Fibroblast of mammary gland (primary cell): ENCODE results near the gene EXOC4.

Experiments used
- DNase-seq: peaks from one replicate; pipeline ENCODE4 v3.0.0-alpha.2; 2010; ENCODE audit warnings: low read depth
- H3K4me3 ChIP-seq: 2 replicates; pipeline ENCODE4 v1.5.1; 2011; ENCODE audit warnings: low read depth, mild to moderate bottlenecking, low read length, moderate library complexity; ENCODE audit not compliant: control insufficient read depth
- CTCF ChIP-seq: conservative IDR thresholded peaks from 2 replicates; pipeline ENCODE4 v1.5.1; 2011; ENCODE audit warnings: low read depth, low read length, inconsistent platforms; ENCODE audit not compliant: control insufficient read depth, insufficient read depth

The EXOC4 gene

GRCh38 chr7:133509822-133510221, 256.9 kb downstream of the EXOC4 start:
- no peak for TF ChIP-seq CTCF
- H3K4me3 ChIP-seq, result no peak overlapping the region
- DNase-seq, result no peak

GRCh38 chr7:133510326-133511055, 257.6 kb downstream of the EXOC4 start:
- TF ChIP-seq CTCF, result no peak
- DNase-seq, result peak; percentile 64
- no peak overlapping the region for H3K4me3 ChIP-seq

GRCh38 chr7:133511252-133511651, 258.4 kb downstream of the EXOC4 start:
- DNase-seq, result no peak
- TF ChIP-seq CTCF, result no peak
- no peak overlapping the region for H3K4me3 ChIP-seq

- H3K4me3 ChIP-seq, result no peak overlapping the region
- no peak for TF ChIP-seq CTCF
- no peak for DNase-seq
Observed at GRCh38 chr7:133511708-133512107, 258.8 kb downstream of the EXOC4 start.

- H3K4me3 ChIP-seq, result no peak overlapping the region
- peak; percentile 95 for DNase-seq
- no peak for TF ChIP-seq CTCF
Observed at GRCh38 chr7:133512560-133512959, 259.7 kb downstream of the EXOC4 start.

- no peak overlapping the region for H3K4me3 ChIP-seq
- TF ChIP-seq CTCF, result no peak
- peak; percentile 89 for DNase-seq
Observed at GRCh38 chr7:133513608-133514007, 260.7 kb downstream of the EXOC4 start.
